Measurements from ENCODE around the gene MAN2A1.
A peak's percentile ranks its signal among the peaks of the same experiment; 100 is the strongest.

The MAN2A1 gene

GRCh38 chr5:109706095-109706494 lies 16.4 kb downstream of the MAN2A1 start:
- DNase-seq (ENCODE audit: low read depth): no peak

- no peak for DNase-seq (ENCODE audit: low read depth)
These were observed 17.8 kb downstream of the MAN2A1 start for GRCh38 chr5:109707531-109707930.

GRCh38 chr5:109708813-109709212 lies 19.1 kb downstream of the MAN2A1 start:
- DNase-seq (ENCODE audit: low read depth): no peak

- no peak for DNase-seq (ENCODE audit: low read depth)
These were observed 19.5 kb downstream of the MAN2A1 start for GRCh38 chr5:109709225-109709624.

GRCh38 chr5:109711673-109712072 lies 21.9 kb downstream of the MAN2A1 start:
- no peak for DNase-seq (ENCODE audit: low read depth)

- DNase-seq (ENCODE audit: low read depth): no peak
These were observed 23.7 kb downstream of the MAN2A1 start for GRCh38 chr5:109713453-109713852.

GRCh38 chr5:109714592-109714991 lies 24.9 kb downstream of the MAN2A1 start:
- DNase-seq (ENCODE audit: low read depth): no peak

GRCh38 chr5:109718216-109718615 lies 28.5 kb downstream of the MAN2A1 start:
- no peak for DNase-seq (ENCODE audit: low read depth)

GRCh38 chr5:109718632-109719031 lies 28.9 kb downstream of the MAN2A1 start:
- DNase-seq (ENCODE audit: low read depth): no peak

- no peak for DNase-seq (ENCODE audit: low read depth)
These were observed 30.3 kb downstream of the MAN2A1 start for GRCh38 chr5:109719978-109720377.

- no peak for DNase-seq (ENCODE audit: low read depth)
These were observed 32.0 kb downstream of the MAN2A1 start for GRCh38 chr5:109721741-109722140.

GRCh38 chr5:109723606-109724005 lies 33.9 kb downstream of the MAN2A1 start:
- no peak for DNase-seq (ENCODE audit: low read depth)

GRCh38 chr5:109725135-109725534 lies 35.4 kb downstream of the MAN2A1 start:
- DNase-seq (ENCODE audit: low read depth): no peak

GRCh38 chr5:109739741-109740728 lies 50.3 kb downstream of the MAN2A1 start:
- no peak for DNase-seq (ENCODE audit: low read depth)

GRCh38 chr5:109740966-109741365 lies 51.2 kb downstream of the MAN2A1 start:
- no peak for DNase-seq (ENCODE audit: low read depth)

- no peak for DNase-seq (ENCODE audit: low read depth)
These were observed 51.7 kb downstream of the MAN2A1 start for GRCh38 chr5:109741390-109741789.

- no peak for DNase-seq (ENCODE audit: low read depth)
These were observed 53.4 kb downstream of the MAN2A1 start for GRCh38 chr5:109743041-109743531.

GRCh38 chr5:109743770-109744212 lies 54.1 kb downstream of the MAN2A1 start:
- peak; percentile 52 for DNase-seq (ENCODE audit: low read depth)

GRCh38 chr5:109744261-109744660 lies 54.5 kb downstream of the MAN2A1 start:
- no peak for DNase-seq (ENCODE audit: low read depth)

- no peak for DNase-seq (ENCODE audit: low read depth)
These were observed 58.8 kb downstream of the MAN2A1 start for GRCh38 chr5:109748546-109748945.

GRCh38 chr5:109750463-109750862 lies 60.7 kb downstream of the MAN2A1 start:
- no peak for DNase-seq (ENCODE audit: low read depth)

- DNase-seq (ENCODE audit: low read depth): no peak
These were observed 63.6 kb downstream of the MAN2A1 start for GRCh38 chr5:109753279-109753678.

GRCh38 chr5:109754319-109754718 lies 64.6 kb downstream of the MAN2A1 start:
- no peak for DNase-seq (ENCODE audit: low read depth)

GRCh38 chr5:109755761-109756160 lies 66.0 kb downstream of the MAN2A1 start:
- DNase-seq (ENCODE audit: low read depth): no peak

All from stromal cell of bone marrow (primary cell).